Measurements from ENCODE around the gene MGAT5.

MGAT5 gene

DNA sequence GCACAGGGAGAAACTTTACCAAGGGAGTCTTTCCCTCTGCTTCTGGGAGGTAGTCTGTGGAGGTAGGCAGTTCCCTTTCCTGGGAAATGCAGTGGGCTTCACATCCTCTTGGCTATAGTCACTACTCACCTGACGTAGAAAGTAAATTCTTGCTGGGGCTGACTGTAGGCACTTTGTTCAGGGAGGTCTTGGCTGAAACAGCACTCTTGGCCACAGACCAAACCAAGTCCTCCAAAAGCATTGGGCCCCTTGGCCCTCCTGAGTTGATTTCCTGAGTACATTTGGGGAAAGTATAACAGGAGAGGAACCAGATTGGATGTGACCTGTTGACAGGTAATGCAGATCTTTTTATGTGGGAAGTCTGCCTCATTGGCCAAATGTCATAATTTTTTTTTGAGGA is 108.9 kb downstream of the MGAT5 start:
- no peak for TF ChIP-seq CEBPB (IDR thresholded peaks at IDR 0.05)
- TF ChIP-seq NFIC (IDR thresholded peaks at IDR 0.05) = no peak
- no peak for TF ChIP-seq FOXM1 (IDR thresholded peaks at IDR 0.05; ENCODE audit: borderline replicate concordance, low read depth)
- no peak for TF ChIP-seq EP300 (IDR thresholded peaks at IDR 0.05; ENCODE audit: borderline replicate concordance)
- TF ChIP-seq, protein P1, sequence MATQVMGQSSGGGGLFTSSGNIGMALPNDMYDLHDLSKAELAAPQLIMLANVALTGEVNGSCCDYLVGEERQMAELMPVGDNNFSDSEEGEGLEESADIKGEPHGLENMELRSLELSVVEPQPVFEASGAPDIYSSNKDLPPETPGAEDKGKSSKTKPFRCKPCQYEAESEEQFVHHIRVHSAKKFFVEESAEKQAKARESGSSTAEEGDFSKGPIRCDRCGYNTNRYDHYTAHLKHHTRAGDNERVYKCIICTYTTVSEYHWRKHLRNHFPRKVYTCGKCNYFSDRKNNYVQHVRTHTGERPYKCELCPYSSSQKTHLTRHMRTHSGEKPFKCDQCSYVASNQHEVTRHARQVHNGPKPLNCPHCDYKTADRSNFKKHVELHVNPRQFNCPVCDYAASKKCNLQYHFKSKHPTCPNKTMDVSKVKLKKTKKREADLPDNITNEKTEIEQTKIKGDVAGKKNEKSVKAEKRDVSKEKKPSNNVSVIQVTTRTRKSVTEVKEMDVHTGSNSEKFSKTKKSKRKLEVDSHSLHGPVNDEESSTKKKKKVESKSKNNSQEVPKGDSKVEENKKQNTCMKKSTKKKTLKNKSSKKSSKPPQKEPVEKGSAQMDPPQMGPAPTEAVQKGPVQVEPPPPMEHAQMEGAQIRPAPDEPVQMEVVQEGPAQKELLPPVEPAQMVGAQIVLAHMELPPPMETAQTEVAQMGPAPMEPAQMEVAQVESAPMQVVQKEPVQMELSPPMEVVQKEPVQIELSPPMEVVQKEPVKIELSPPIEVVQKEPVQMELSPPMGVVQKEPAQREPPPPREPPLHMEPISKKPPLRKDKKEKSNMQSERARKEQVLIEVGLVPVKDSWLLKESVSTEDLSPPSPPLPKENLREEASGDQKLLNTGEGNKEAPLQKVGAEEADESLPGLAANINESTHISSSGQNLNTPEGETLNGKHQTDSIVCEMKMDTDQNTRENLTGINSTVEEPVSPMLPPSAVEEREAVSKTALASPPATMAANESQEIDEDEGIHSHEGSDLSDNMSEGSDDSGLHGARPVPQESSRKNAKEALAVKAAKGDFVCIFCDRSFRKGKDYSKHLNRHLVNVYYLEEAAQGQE (IDR thresholded peaks at IDR 0.05; ENCODE audit: low read depth) = no peak
- TF ChIP-seq TAF1 (IDR thresholded peaks at IDR 0.05; ENCODE audit: low read depth) = no peak
- no peak for TF ChIP-seq YY1 (IDR thresholded peaks at IDR 0.05; ENCODE audit: low read depth)
- no peak for TF ChIP-seq EGR1 (IDR thresholded peaks at IDR 0.05)
- no peak for TF ChIP-seq ZBTB7A (IDR thresholded peaks at IDR 0.05; ENCODE audit: low read depth)
- no peak for TF ChIP-seq CREB1 (IDR thresholded peaks at IDR 0.05; ENCODE audit: low read depth)
- TF ChIP-seq TEAD4 (IDR thresholded peaks at IDR 0.05) = no peak
- TF ChIP-seq, protein P2, sequence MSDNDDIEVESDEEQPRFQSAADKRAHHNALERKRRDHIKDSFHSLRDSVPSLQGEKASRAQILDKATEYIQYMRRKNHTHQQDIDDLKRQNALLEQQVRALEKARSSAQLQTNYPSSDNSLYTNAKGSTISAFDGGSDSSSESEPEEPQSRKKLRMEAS (IDR thresholded peaks at IDR 0.05) = no peak
- TF ChIP-seq RAD21 (IDR thresholded peaks at IDR 0.05; ENCODE audit: low read depth) = no peak
- TF ChIP-seq TCF12 (IDR thresholded peaks at IDR 0.05; ENCODE audit: low read depth) = no peak
- TF ChIP-seq, protein P3, sequence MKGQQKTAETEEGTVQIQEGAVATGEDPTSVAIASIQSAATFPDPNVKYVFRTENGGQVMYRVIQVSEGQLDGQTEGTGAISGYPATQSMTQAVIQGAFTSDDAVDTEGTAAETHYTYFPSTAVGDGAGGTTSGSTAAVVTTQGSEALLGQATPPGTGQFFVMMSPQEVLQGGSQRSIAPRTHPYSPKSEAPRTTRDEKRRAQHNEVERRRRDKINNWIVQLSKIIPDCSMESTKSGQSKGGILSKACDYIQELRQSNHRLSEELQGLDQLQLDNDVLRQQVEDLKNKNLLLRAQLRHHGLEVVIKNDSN (IDR thresholded peaks at IDR 0.05) = no peak

DNA sequence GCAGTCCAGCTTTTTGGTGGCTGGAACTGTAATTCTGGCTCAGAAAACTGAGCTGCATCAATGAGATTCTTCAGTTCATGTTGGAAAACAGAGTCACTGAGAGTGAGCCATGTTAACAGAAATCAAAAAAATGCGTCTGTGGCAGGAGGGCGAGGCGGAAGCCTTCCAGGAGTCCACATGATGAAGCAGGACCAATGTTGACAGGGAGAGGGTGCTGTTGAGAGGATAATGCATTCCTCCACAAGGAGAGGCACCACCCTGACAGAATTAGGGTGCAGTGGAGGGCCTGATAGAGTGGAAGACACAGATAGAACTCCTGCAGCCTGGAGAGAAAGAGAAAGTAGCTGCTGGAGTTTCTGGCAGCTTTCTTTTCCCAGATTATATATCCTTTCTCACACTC is 111.5 kb downstream of the MGAT5 start:
- no peak for TF ChIP-seq TCF12 (IDR thresholded peaks at IDR 0.05; ENCODE audit: low read depth)
- TF ChIP-seq ZBTB7A (IDR thresholded peaks at IDR 0.05; ENCODE audit: low read depth) = no peak
- TF ChIP-seq, protein P3 (IDR thresholded peaks at IDR 0.05) = no peak
- no peak for TF ChIP-seq TEAD4 (IDR thresholded peaks at IDR 0.05)
- no peak for TF ChIP-seq CEBPB (IDR thresholded peaks at IDR 0.05)
- no peak for TF ChIP-seq CREB1 (IDR thresholded peaks at IDR 0.05; ENCODE audit: low read depth)
- TF ChIP-seq FOXM1 (IDR thresholded peaks at IDR 0.05; ENCODE audit: borderline replicate concordance, low read depth) = no peak
- TF ChIP-seq TAF1 (IDR thresholded peaks at IDR 0.05; ENCODE audit: low read depth) = no peak
- no peak for TF ChIP-seq YY1 (IDR thresholded peaks at IDR 0.05; ENCODE audit: low read depth)
- no peak for TF ChIP-seq EP300 (IDR thresholded peaks at IDR 0.05; ENCODE audit: borderline replicate concordance)
- TF ChIP-seq, protein P2 (IDR thresholded peaks at IDR 0.05) = no peak
- TF ChIP-seq NFIC (IDR thresholded peaks at IDR 0.05) = no peak

DNA sequence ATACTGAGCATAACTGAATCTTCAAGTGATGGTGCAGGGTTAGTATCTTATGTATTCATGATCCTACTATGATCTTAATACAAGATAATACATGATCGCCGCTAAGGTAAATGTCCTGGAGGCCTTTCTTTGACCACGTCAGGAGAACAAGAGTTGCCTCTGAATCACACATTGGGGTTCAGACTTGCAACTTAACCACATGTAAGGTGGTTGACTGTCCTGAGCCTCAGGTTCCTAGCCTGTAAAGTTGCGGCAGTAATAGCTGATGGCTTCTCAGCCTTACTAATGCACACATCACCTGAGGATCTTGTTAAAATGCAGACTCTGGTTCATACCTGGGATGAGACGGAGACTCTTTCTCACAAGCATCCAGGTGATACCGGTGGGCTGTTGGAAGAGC is 112.5 kb downstream of the MGAT5 start:
- no peak for TF ChIP-seq TAF1 (IDR thresholded peaks at IDR 0.05; ENCODE audit: low read depth)
- no peak for TF ChIP-seq EP300 (IDR thresholded peaks at IDR 0.05; ENCODE audit: borderline replicate concordance)
- no peak for TF ChIP-seq TCF12 (IDR thresholded peaks at IDR 0.05; ENCODE audit: low read depth)
- no peak for TF ChIP-seq CEBPB (IDR thresholded peaks at IDR 0.05)
- TF ChIP-seq FOXM1 (IDR thresholded peaks at IDR 0.05; ENCODE audit: borderline replicate concordance, low read depth) = no peak
- no peak for TF ChIP-seq CREB1 (IDR thresholded peaks at IDR 0.05; ENCODE audit: low read depth)
- TF ChIP-seq RAD21 (IDR thresholded peaks at IDR 0.05; ENCODE audit: low read depth) = no peak
- TF ChIP-seq, protein P2 (IDR thresholded peaks at IDR 0.05) = no peak
- no peak for TF ChIP-seq EGR1 (IDR thresholded peaks at IDR 0.05)
- no peak for TF ChIP-seq YY1 (IDR thresholded peaks at IDR 0.05; ENCODE audit: low read depth)
- TF ChIP-seq, protein P1 (IDR thresholded peaks at IDR 0.05; ENCODE audit: low read depth) = no peak
- no peak for TF ChIP-seq TEAD4 (IDR thresholded peaks at IDR 0.05)
- no peak for TF ChIP-seq NFIC (IDR thresholded peaks at IDR 0.05)
- TF ChIP-seq, protein P3 (IDR thresholded peaks at IDR 0.05) = no peak
- TF ChIP-seq ZBTB7A (IDR thresholded peaks at IDR 0.05; ENCODE audit: low read depth) = no peak

DNA sequence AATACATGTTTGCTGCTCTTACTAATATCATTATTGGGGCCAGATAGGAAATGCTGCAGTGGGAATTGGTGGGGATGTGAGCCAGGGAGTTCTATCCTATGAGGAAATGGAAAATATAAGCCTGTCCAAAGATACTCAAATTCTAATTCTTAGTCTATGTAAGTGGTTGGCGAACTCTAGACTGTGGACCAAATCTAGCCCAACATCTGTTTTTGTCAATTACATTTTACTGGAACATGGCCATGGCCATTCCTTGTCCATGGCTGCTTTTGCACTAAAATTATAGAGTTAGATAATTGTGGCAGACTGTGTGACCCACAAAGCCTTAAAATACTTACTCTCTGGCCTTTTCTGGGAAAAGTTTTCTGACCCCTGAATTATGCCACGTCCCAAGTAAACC is 113.3 kb downstream of the MGAT5 start:
- no peak for TF ChIP-seq CEBPB (IDR thresholded peaks at IDR 0.05)
- TF ChIP-seq FOXM1 (IDR thresholded peaks at IDR 0.05; ENCODE audit: borderline replicate concordance, low read depth) = no peak
- no peak for TF ChIP-seq TAF1 (IDR thresholded peaks at IDR 0.05; ENCODE audit: low read depth)

DNA sequence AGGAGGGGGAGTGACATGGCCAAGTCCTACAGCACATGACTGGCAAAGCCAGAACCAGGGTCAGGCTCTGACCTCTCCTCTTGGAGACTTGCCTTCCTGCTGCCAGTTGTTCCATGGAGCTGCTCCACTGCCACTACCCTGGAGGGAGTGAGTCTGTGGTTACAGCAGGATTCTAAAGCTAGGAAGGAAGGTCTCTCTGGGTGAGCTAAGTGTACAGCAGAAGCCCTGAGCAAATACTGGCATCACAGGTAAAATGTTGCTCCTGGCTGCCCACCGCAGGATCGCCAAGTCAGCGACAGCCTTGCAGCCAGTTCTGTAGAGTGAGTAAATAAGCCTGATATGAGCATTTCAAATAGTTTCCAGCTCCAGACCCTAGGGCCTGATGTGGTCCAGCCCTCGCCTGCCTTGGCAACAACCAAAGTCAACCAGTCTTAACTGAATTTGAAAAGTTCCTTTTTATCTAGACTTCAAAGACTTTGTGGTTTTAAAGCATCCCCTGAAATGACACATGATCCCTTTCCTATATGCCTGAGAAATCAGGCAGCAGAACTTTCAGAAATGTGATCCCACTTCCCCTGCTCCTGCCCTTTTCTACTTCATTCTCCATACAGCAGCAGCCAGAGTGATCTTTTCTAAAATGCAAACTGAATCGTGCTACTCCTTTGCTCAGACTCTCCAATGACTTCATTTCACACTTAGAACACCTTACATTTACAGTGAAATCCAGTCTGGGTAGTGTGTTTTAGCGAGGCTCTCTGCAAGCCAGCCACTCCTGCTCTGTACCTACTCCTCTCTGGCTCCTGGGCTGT is 114.3 kb downstream of the MGAT5 start:
- TF ChIP-seq, protein P2 (IDR thresholded peaks at IDR 0.05) = no peak
- TF ChIP-seq EP300 (IDR thresholded peaks at IDR 0.05; ENCODE audit: borderline replicate concordance) (no peak), CEBPB (IDR thresholded peaks at IDR 0.05) (no peak), TAF1 (IDR thresholded peaks at IDR 0.05; ENCODE audit: low read depth) (no peak), CREB1 (IDR thresholded peaks at IDR 0.05; ENCODE audit: low read depth) (no peak), FOXM1 (IDR thresholded peaks at IDR 0.05; ENCODE audit: borderline replicate concordance, low read depth) (no peak), NFIC (IDR thresholded peaks at IDR 0.05) (no peak; the same call in 1 of the 2 replicates), TCF12 (IDR thresholded peaks at IDR 0.05; ENCODE audit: low read depth) (no peak), EGR1 (IDR thresholded peaks at IDR 0.05) (no peak), RAD21 (IDR thresholded peaks at IDR 0.05; ENCODE audit: low read depth) (no peak), TEAD4 (IDR thresholded peaks at IDR 0.05) (no peak), YY1 (IDR thresholded peaks at IDR 0.05; ENCODE audit: low read depth) (no peak)
- TF ChIP-seq, protein P1 (IDR thresholded peaks at IDR 0.05; ENCODE audit: low read depth) = no peak
- TF ChIP-seq, protein P3 (IDR thresholded peaks at IDR 0.05) = no peak
